Measurements from ENCODE around the gene NPEPL1.

- no peak for TF ChIP-seq SUZ12 (IDR thresholded peaks at IDR 0.05; ENCODE audit: extremely low read depth, insufficient read depth, insufficient read length)
- TF ChIP-seq ZNF274 (IDR thresholded peaks at IDR 0.05; ENCODE audit: low read depth, low read length): no peak
- TF ChIP-seq YY1 (IDR thresholded peaks at IDR 0.05; ENCODE audit: insufficient read depth, insufficient read length): no peak
These were observed 1.9 kb downstream of the NPEPL1 start for GRCh38 chr20:58694241-58695083.
